ENCODE results near the gene TENM4. TPM values are rescaled to one million over a fixed set of nuclear protein-coding genes. Genes with fewer than 3 reads are reported as not detected.

The TENM4 gene
- polyA plus RNA-seq, 1 of the 3 experiments (the other 2 are of a cell fraction): 16.7 TPM

GRCh38 chr11:79397252-79397651, 43.6 kb downstream of the TENM4 start:
- peaks cover 8 to 34% of the 10 kb centered on the region in 2 experiments for H3K4me1 ChIP-seq (ENCODE audit: control insufficient read depth in 1 of 2, insufficient read depth in 2 of 2, low read depth in 1 of 2, low read length in 1 of 2)
- H4K20me1 ChIP-seq (ENCODE audit: insufficient read depth): no peaks in the 10 kb centered on the region
- H3K9me2 ChIP-seq: no peaks in the 10 kb centered on the region
- H3K9me3 ChIP-seq: no peaks in the 10 kb centered on the region
- DNase-seq: no peak
- TF ChIP-seq, protein P1, sequence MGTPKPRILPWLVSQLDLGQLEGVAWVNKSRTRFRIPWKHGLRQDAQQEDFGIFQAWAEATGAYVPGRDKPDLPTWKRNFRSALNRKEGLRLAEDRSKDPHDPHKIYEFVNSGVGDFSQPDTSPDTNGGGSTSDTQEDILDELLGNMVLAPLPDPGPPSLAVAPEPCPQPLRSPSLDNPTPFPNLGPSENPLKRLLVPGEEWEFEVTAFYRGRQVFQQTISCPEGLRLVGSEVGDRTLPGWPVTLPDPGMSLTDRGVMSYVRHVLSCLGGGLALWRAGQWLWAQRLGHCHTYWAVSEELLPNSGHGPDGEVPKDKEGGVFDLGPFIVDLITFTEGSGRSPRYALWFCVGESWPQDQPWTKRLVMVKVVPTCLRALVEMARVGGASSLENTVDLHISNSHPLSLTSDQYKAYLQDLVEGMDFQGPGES (IDR thresholded peaks at IDR 0.05; ENCODE audit: low read depth, low read length): no peak
- TF ChIP-seq NFIC (IDR thresholded peaks at IDR 0.05; ENCODE audit: borderline replicate concordance) (0 out of 2 replicates have a peak, but pooled peaks have one; percentile 25), FOSL2 (IDR thresholded peaks at IDR 0.05; ENCODE audit: borderline replicate concordance, low read depth) (peak; percentile 49), MEF2A (IDR thresholded peaks at IDR 0.05; ENCODE audit: borderline replicate concordance, low read depth) (no peak), PBX3 (IDR thresholded peaks at IDR 0.05) (peak; percentile 49; the same call in 1 of the 2 replicates), TEAD4 (IDR thresholded peaks at IDR 0.05; ENCODE audit: borderline replicate concordance, insufficient read depth) (0 out of 2 replicates have a peak, but pooled peaks have one; percentile 42), JUND (IDR thresholded peaks at IDR 0.05) (peak; percentile 43), FOXM1 (IDR thresholded peaks at IDR 0.05; ENCODE audit: low read depth) (no peak), TAF1 (IDR thresholded peaks at IDR 0.05; ENCODE audit: borderline replicate concordance, low read depth, low read length) (no peak), TCF12 (IDR thresholded peaks at IDR 0.05) (peak; percentile 50)
- TF ChIP-seq, protein P2, sequence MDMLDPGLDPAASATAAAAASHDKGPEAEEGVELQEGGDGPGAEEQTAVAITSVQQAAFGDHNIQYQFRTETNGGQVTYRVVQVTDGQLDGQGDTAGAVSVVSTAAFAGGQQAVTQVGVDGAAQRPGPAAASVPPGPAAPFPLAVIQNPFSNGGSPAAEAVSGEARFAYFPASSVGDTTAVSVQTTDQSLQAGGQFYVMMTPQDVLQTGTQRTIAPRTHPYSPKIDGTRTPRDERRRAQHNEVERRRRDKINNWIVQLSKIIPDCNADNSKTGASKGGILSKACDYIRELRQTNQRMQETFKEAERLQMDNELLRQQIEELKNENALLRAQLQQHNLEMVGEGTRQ (IDR thresholded peaks at IDR 0.05; ENCODE audit: borderline replicate concordance, low read depth, low read length): no peak
- TF ChIP-seq, protein P3, sequence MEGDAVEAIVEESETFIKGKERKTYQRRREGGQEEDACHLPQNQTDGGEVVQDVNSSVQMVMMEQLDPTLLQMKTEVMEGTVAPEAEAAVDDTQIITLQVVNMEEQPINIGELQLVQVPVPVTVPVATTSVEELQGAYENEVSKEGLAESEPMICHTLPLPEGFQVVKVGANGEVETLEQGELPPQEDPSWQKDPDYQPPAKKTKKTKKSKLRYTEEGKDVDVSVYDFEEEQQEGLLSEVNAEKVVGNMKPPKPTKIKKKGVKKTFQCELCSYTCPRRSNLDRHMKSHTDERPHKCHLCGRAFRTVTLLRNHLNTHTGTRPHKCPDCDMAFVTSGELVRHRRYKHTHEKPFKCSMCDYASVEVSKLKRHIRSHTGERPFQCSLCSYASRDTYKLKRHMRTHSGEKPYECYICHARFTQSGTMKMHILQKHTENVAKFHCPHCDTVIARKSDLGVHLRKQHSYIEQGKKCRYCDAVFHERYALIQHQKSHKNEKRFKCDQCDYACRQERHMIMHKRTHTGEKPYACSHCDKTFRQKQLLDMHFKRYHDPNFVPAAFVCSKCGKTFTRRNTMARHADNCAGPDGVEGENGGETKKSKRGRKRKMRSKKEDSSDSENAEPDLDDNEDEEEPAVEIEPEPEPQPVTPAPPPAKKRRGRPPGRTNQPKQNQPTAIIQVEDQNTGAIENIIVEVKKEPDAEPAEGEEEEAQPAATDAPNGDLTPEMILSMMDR (IDR thresholded peaks at IDR 0.05): no peak
- TF ChIP-seq, protein P4, sequence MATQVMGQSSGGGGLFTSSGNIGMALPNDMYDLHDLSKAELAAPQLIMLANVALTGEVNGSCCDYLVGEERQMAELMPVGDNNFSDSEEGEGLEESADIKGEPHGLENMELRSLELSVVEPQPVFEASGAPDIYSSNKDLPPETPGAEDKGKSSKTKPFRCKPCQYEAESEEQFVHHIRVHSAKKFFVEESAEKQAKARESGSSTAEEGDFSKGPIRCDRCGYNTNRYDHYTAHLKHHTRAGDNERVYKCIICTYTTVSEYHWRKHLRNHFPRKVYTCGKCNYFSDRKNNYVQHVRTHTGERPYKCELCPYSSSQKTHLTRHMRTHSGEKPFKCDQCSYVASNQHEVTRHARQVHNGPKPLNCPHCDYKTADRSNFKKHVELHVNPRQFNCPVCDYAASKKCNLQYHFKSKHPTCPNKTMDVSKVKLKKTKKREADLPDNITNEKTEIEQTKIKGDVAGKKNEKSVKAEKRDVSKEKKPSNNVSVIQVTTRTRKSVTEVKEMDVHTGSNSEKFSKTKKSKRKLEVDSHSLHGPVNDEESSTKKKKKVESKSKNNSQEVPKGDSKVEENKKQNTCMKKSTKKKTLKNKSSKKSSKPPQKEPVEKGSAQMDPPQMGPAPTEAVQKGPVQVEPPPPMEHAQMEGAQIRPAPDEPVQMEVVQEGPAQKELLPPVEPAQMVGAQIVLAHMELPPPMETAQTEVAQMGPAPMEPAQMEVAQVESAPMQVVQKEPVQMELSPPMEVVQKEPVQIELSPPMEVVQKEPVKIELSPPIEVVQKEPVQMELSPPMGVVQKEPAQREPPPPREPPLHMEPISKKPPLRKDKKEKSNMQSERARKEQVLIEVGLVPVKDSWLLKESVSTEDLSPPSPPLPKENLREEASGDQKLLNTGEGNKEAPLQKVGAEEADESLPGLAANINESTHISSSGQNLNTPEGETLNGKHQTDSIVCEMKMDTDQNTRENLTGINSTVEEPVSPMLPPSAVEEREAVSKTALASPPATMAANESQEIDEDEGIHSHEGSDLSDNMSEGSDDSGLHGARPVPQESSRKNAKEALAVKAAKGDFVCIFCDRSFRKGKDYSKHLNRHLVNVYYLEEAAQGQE (IDR thresholded peaks at IDR 0.05; ENCODE audit: low read depth, low read length): no peak
- no peaks in the 10 kb centered on the region for H3K36me3 ChIP-seq (replicated peaks in 1 of 2; ENCODE audit: control insufficient read depth in 1 of 2, insufficient read depth in 2 of 2, low read length in 1 of 2)
- peaks cover 14% of the 10 kb centered on the region for H3F3A ChIP-seq (replicated peaks; ENCODE audit: insufficient read depth)
- H3K27ac ChIP-seq (ENCODE audit: low read depth in 2 of 2, low read length in 1 of 2): peak overlapping the region in 1 of 2 experiments; percentile 62; a peak in 2 of 4 replicates
- WGBS (ENCODE audit: low lambda C conversion rate): 7% methylated on average over 1 of the region's 1 CpG
- H3K27me3 ChIP-seq (ENCODE audit: insufficient read depth): no peaks in the 10 kb centered on the region
- H3K79me2 ChIP-seq (ENCODE audit: insufficient read depth): peaks cover 37% of the 10 kb centered on the region; the same call in 1 of the 2 replicates
- H2AFZ ChIP-seq (ENCODE audit: low read depth): no peak overlapping the region
- POLR2A ChIA-PET: no interaction called here
- no peak overlapping the region for H3K4me3 ChIP-seq (ENCODE audit: low read depth in 2 of 2, low read length in 1 of 2)
- no peak overlapping the region; the same call in 1 of the 2 replicates for H3K9ac ChIP-seq
- H3K4me2 ChIP-seq: peak overlapping the region; percentile 26; the same call in 1 of the 2 replicates
- CTCF ChIA-PET: interaction anchor here (0.9 kb wide), 1 partner anchor 43 kb away, joined by 3 read pairs; no protein-coding TSS in a partner anchor

Measured in SK-N-SH (cell line).